ENCODE measurements around the gene CCDC91.

Gene CCDC91

GRCh38 chr12:28578833-28579252, 388.6 kb downstream of the CCDC91 start:
- TF ChIP-seq, protein P1, sequence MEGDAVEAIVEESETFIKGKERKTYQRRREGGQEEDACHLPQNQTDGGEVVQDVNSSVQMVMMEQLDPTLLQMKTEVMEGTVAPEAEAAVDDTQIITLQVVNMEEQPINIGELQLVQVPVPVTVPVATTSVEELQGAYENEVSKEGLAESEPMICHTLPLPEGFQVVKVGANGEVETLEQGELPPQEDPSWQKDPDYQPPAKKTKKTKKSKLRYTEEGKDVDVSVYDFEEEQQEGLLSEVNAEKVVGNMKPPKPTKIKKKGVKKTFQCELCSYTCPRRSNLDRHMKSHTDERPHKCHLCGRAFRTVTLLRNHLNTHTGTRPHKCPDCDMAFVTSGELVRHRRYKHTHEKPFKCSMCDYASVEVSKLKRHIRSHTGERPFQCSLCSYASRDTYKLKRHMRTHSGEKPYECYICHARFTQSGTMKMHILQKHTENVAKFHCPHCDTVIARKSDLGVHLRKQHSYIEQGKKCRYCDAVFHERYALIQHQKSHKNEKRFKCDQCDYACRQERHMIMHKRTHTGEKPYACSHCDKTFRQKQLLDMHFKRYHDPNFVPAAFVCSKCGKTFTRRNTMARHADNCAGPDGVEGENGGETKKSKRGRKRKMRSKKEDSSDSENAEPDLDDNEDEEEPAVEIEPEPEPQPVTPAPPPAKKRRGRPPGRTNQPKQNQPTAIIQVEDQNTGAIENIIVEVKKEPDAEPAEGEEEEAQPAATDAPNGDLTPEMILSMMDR (IDR thresholded peaks at IDR 0.05; ENCODE audit: insufficient read depth, low read length, poor library complexity, severe bottlenecking): no peak

GRCh38 chr12:28582672-28583376, 392.6 kb downstream of the CCDC91 start:
- no peak overlapping the region for H3K4me3 ChIP-seq (replicated peaks; ENCODE audit: low read depth, low read length)
- DNase-seq (ENCODE audit: extremely low read depth, insufficient read length): no peak
- H3K27me3 ChIP-seq (replicated peaks; ENCODE audit: control insufficient read depth, insufficient read depth, low read length): no peaks in the 10 kb centered on the region
- no peaks in the 10 kb centered on the region for H3K36me3 ChIP-seq (ENCODE audit: control insufficient read depth, insufficient read depth, low read length)
- TF ChIP-seq, protein P1 (IDR thresholded peaks at IDR 0.05; ENCODE audit: insufficient read depth, low read length, poor library complexity, severe bottlenecking): no peak

More at GRCh38 chr12:28578833-28579252, 388.6 kb downstream of the CCDC91 start:
- DNase-seq (ENCODE audit: extremely low read depth, insufficient read length): no peak
- H3K27me3 ChIP-seq (replicated peaks; ENCODE audit: control insufficient read depth, insufficient read depth, low read length): no peaks in the 10 kb centered on the region
- H3K4me3 ChIP-seq (replicated peaks; ENCODE audit: low read depth, low read length): no peak overlapping the region
- H3K36me3 ChIP-seq (ENCODE audit: control insufficient read depth, insufficient read depth, low read length): no peaks in the 10 kb centered on the region

DNA sequence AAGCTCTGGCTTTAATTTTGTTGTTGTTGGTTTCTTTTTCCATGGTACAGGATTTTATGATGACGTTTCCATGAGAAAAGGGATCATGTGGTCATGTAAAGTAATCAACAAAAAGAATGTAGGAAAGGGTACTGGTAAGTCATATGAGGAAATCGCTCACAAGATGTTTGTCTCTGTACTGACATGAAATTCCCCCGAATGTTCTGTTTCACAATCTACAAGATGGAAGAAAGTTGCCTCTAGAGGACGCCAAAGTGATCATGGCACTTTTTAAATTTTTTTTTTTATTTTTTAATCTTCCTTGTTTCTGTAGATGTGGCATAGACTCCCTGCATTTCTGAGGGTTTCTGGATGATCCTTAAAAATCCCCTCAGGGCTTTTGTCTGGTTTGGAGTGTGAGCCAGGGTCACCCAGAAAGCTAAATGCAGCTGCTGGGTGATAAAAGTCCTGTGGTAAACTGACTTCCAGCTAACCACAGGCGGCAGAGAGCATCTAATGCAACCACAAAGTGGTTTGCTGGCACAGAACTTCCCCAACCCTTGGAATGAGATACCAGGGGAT, 393.5 kb downstream of the CCDC91 start:
- Histone ChIP-seq H3K27me3 (replicated peaks; ENCODE audit: control insufficient read depth, insufficient read depth, low read length) (no peaks in the 10 kb centered on the region), H3K36me3 (ENCODE audit: control insufficient read depth, insufficient read depth, low read length) (no peaks in the 10 kb centered on the region), H3K4me3 (replicated peaks; ENCODE audit: low read depth, low read length) (no peak overlapping the region)
- no peak for DNase-seq (ENCODE audit: extremely low read depth, insufficient read length)
- TF ChIP-seq, protein P1 (IDR thresholded peaks at IDR 0.05; ENCODE audit: insufficient read depth, low read length, poor library complexity, severe bottlenecking): no peak

- no peak overlapping the region for H3K4me3 ChIP-seq (replicated peaks; ENCODE audit: low read depth, low read length)
- TF ChIP-seq, protein P1 (IDR thresholded peaks at IDR 0.05; ENCODE audit: insufficient read depth, low read length, poor library complexity, severe bottlenecking): no peak
- DNase-seq (ENCODE audit: extremely low read depth, insufficient read length): no peak
- no peaks in the 10 kb centered on the region for H3K36me3 ChIP-seq (ENCODE audit: control insufficient read depth, insufficient read depth, low read length)
- no peaks in the 10 kb centered on the region for H3K27me3 ChIP-seq (replicated peaks; ENCODE audit: control insufficient read depth, insufficient read depth, low read length)
Observed at GRCh38 chr12:28585146-28585545, 394.9 kb downstream of the CCDC91 start.

DNA sequence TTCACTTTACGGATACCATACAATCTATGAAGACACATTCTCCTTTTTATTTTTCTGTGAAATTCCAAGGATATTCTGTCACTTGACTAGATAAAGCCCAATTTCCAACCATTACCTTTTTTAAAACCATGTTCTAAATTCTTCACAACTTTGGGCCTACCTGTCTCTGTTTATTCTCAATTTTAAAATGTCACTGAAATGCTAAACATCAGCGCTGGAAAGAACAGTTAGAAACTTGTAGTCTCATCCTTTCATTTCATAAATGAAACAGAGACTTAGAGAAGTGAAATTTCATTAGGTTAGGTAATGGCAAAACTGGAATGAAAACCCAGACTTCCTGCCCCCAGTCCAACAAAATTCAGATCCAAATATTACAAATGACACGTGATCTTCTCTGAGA, 396.2 kb downstream of the CCDC91 start:
- Histone ChIP-seq H3K36me3 (ENCODE audit: control insufficient read depth, insufficient read depth, low read length) (no peaks in the 10 kb centered on the region), H3K4me3 (replicated peaks; ENCODE audit: low read depth, low read length) (no peak overlapping the region), H3K27me3 (replicated peaks; ENCODE audit: control insufficient read depth, insufficient read depth, low read length) (no peaks in the 10 kb centered on the region)
- no peak for DNase-seq (ENCODE audit: extremely low read depth, insufficient read length)
- TF ChIP-seq, protein P1 (IDR thresholded peaks at IDR 0.05; ENCODE audit: insufficient read depth, low read length, poor library complexity, severe bottlenecking): no peak

Data from GM06990 (cell line).